AG04449 (cell line): Measurements from ENCODE around the gene SLC2A5.

ENCODE experiments used
- CTCF ChIA-PET: fragments of 350-600 bp; formaldehyde crosslinking; extraction: SDS; loops from one replicate; lab custom pipeline; 2021; ENCODE audit warnings: antibody characterized with exemption; lab: Yijun Ruan, JAX
- POLR2A ChIA-PET: fragments of 400-600, 350-600 bp; formaldehyde crosslinking; extraction: SDS; loops from one replicate; lab custom pipeline; 2020; ENCODE audit warnings: antibody characterized with exemption, inconsistent platforms; lab: Yijun Ruan, JAX
- DNase-seq: peaks from one replicate; pipeline ENCODE4 v3.0.0-alpha.2; 2010; ENCODE audit warnings: low read depth, low spot score
- H3K4me3 ChIP-seq: 2 replicates; pipeline ENCODE4 v1.5.1; 2011; ENCODE audit warnings: low read depth, mild to moderate bottlenecking, control low read depth, low read length
- TF ChIP-seq, protein P1 (sequence below): IDR thresholded peaks from one replicate; pipeline ENCODE4 v1.5.1; 2011; ENCODE audit warnings: mild to moderate bottlenecking, moderate library complexity, low read length, control low read depth, inconsistent platforms; ENCODE audit not compliant: insufficient read depth; ENCODE audit errors: missing control alignments

Gene SLC2A5

DNA sequence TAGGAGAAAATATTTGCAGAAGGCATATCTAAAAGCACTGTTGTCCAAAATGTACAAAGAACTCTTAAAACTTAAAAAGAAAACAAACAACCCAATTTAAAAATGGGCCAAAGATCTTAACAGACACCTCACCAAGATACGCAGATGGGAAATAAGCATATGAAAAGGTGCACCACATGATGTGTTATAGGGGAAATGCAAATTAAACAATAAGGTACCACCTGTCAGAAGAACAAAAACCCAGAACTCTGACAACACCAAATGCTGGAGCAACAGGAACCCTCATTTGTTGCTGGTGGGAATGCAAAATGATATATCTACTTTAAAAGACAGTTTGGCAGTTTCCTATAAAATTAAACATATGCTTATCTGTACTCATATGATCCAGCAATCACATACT is 18.1 kb downstream of the SLC2A5 start:
- no peak overlapping the region for H3K4me3 ChIP-seq
- TF ChIP-seq, protein P1, sequence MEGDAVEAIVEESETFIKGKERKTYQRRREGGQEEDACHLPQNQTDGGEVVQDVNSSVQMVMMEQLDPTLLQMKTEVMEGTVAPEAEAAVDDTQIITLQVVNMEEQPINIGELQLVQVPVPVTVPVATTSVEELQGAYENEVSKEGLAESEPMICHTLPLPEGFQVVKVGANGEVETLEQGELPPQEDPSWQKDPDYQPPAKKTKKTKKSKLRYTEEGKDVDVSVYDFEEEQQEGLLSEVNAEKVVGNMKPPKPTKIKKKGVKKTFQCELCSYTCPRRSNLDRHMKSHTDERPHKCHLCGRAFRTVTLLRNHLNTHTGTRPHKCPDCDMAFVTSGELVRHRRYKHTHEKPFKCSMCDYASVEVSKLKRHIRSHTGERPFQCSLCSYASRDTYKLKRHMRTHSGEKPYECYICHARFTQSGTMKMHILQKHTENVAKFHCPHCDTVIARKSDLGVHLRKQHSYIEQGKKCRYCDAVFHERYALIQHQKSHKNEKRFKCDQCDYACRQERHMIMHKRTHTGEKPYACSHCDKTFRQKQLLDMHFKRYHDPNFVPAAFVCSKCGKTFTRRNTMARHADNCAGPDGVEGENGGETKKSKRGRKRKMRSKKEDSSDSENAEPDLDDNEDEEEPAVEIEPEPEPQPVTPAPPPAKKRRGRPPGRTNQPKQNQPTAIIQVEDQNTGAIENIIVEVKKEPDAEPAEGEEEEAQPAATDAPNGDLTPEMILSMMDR, result no peak
- DNase-seq, result no peak
- POLR2A ChIA-PET, result no interaction called here
- CTCF ChIA-PET, result interaction anchor here (1.1 kb wide), 2 partner anchors 8 to 46 kb away, joined by 3 read pairs; no protein-coding TSS in a partner anchor

DNA sequence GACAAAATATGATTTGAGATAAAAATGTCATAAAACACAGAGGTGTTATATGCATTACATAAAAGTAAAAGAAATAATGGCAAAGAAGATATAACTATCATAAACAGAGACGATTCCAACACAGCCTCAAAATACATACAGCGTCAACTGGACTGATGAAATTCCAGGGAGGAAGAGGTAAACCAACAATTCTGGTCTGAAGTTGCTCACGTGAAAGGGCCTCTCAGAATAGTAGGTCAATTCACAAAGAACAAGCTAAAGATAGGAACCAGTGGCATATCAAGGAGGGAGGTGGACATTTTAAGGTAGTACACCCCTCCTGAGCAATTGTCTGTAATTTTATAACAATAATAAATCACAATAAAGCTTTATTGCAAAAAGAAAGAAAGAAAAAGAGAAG is 18.6 kb downstream of the SLC2A5 start:
- no peak overlapping the region for H3K4me3 ChIP-seq
- POLR2A ChIA-PET, result no interaction called here
- TF ChIP-seq, protein P1, result no peak
- DNase-seq, result no peak
- CTCF ChIA-PET, result interaction anchor here (1.0 to 1.5 kb wide), 4 partner anchors 8 to 62 kb away, joined by 3 read pairs; no protein-coding TSS in a partner anchor

DNA sequence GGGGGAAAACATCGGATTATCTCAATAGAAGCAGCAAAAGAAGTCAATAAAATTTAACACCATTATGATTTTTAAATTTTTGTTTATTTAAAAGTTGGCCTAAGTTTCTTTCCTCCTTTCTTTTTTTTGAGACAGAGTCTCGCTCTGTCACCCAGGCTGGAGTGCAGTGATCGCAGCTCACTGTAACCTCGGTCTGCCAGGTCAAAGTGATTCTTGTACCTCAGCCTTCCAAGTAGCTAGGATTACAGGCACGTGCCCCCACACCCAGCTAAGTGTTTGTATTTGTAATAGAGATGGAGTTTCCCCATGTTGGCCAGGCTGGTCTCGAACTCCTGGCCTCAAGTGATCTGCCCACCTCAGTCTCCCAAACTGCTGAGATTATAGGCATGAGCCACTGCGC is 20.9 kb downstream of the SLC2A5 start:
- DNase-seq, result no peak
- POLR2A ChIA-PET, result no interaction called here
- no peak overlapping the region for H3K4me3 ChIP-seq
- CTCF ChIA-PET, result interaction anchor here (0.9 to 3.1 kb wide), 6 partner anchors 8 to 62 kb away, joined by 3 to 18 read pairs (median 6); no protein-coding TSS in a partner anchor
- TF ChIP-seq, protein P1, result no peak

DNA sequence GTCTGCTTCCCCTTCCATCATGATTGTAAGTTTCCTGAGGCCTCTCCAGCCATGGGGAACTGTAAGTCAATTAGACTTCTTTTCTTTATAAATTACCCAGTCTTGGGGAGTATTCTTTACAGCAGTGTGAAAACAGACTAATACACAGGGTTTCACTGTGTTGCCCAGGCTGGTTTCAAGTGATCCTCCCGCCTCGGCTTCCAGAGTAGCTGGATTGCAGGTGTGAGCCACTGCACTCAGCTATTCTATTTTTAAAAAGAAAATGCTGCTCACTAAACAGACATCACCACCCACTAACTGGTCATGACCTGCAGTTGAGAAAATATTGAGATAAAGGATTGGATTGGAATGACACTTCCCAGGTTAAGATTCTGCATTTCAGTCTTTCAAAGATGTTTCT is 22.4 kb downstream of the SLC2A5 start:
- CTCF ChIA-PET, result interaction anchor here (1.4 to 3.1 kb wide), 4 partner anchors 9 to 129 kb away, joined by 3 to 18 read pairs (median 7); no protein-coding TSS in a partner anchor
- POLR2A ChIA-PET, result no interaction called here
- TF ChIP-seq, protein P1, result no peak
- no peak for DNase-seq
- no peak overlapping the region for H3K4me3 ChIP-seq

DNA sequence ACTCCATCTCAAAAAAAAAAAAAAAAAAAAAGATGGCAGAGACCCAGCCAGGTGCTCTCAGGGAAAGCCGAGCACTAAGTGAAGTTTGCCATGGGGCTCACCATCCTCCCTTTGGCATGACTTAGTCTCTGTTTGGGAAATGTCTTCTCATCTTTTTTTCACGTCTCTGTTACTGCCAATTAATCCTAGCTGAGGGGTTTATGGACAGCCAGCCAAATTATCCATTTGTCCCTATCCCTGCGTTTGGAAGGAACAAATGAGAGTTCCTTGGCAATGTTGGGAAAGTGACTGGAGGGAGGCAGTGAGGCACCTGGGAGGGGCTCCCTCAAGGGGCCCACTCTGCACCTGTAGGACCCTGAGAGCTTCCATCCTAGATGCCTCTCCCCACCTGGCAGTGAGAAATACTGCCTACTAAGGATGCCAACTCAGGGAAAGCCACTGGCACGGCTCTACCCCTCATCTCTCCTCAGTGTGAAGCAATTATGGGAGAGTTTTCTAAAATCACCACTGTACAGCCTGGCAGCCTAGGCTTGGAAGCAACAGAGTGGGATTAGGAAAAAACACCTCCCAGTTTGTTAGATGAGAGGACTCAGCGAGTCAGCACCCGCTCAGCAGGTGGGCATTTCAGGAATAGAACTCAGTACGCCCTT is 23.4 kb downstream of the SLC2A5 start:
- POLR2A ChIA-PET, result no interaction called here
- H3K4me3 ChIP-seq, result no peak overlapping the region
- TF ChIP-seq, protein P1, result no peak
- no peak for DNase-seq
- CTCF ChIA-PET, result interaction anchor here (0.9 kb wide), 1 partner anchor 18 kb away, joined by 3 read pairs; no protein-coding TSS in a partner anchor

DNA sequence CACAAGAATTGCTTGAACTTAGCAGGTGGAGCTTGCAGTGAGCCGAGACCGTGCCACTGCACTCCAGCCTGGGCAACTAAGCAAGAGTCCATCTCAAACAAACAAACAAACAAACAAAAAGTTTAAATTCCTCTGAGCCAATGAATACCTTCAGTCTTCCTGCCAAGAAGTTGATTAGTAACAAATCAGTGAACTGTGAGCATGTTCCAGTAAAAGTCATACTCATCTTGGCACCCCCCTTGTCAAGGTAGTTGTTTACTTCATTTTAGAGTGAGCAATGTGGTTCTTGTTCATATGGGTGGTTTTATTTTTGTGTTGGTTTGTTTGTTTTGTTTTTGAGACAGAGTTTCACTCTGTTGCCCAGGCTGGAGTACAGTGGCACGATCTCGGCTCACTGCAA is 25.2 kb downstream of the SLC2A5 start:
- TF ChIP-seq, protein P1, result no peak
- ChIA-PET POLR2A (no interaction called here), CTCF (interaction anchor here (0.8 to 1.3 kb wide), 3 partner anchors 13 to 40 kb away, joined by 3 to 5 read pairs (median 4); no protein-coding TSS in a partner anchor)
- no peak overlapping the region for H3K4me3 ChIP-seq
- no peak for DNase-seq
